Right lobe of liver (tissue), 6 donors: ENCODE data around the gene CEP63. TPM values are rescaled to one million over a fixed set of nuclear protein-coding genes. Genes with fewer than 3 reads are reported as not detected.

Source experiments
- ATAC-seq, 4 donors: fragments of 200-7000 bp; cut with Tn5 transposase; one replicate each; pipeline ENCODE4 v1.9.1; 2020; ENCODE audit warnings: mild to moderate bottlenecking in 4 of 4, moderate library complexity in 4 of 4
- DNase-seq, 3 donors: peaks; one replicate each; pipeline ENCODE4 v3.0.0-alpha.2; 2020
- H3K27ac ChIP-seq, 3 donors: fragments of 200-600 bp; one replicate each; pipeline ENCODE4 v1.8.0; 2022
- H3K27me3 ChIP-seq, 2 donors: fragments of 200-600 bp; one replicate each; pipeline ENCODE4 v1.8.0; 2022
- H3K36me3 ChIP-seq, 4 donors: fragments of 200-600 bp; sonication (generic) in 1 of 4; one replicate each; pipeline versions ENCODE4 v1.5.1 to v1.8.0; 2017 to 2022; ENCODE audit warnings: control low read depth in 1 of 4
- H3K4me1 ChIP-seq, 4 donors: fragments of 200-600 bp; sonication (generic) in 1 of 4; one replicate each; pipeline versions ENCODE4 v1.5.1 to v1.8.0; 2017 to 2022; ENCODE audit warnings: control low read depth in 1 of 4
- H3K4me3 ChIP-seq, 3 donors: fragments of 200-600 bp; one replicate each; pipeline ENCODE4 v1.8.0; 2022
- H3K9me3 ChIP-seq, 4 donors: fragments of 200-600 bp; sonication (generic) in 1 of 4; one replicate each; pipeline versions ENCODE4 v1.5.1 to v1.8.0; 2017 to 2022; ENCODE audit warnings: control low read depth in 1 of 4
- POLR2A ChIP-seq: fragments of 450-650 bp; IDR thresholded peaks from one replicate; pipeline ENCODE4 v1.6.1; 2017; ENCODE audit warnings: antibody characterized with exemption, mild to moderate bottlenecking
- WGBS: methylation state at CpG from one replicate; pipeline ENCODE4 v1.1.6; 2018; ENCODE audit warnings: low coverage, low lambda C conversion rate; ENCODE audit not compliant: insufficient coverage; ENCODE audit errors: missing lambda C conversion rate; 5-methylcytosine and 5-hydroxymethylcytosine counted together
- intact Hi-C, 2 donors: fragments of 100-400 bp; cut with DNase I; formaldehyde crosslinking; loops; one replicate each; pipeline versions ENCODE4 v1.11.2 to v1.14.1; 2022
- total RNA-seq, 6 experiments: library from RNA; depleted of rRNA in 2 of 6; stranded (reverse); fragments of >200 nt in 2 of 6; fragmentation: NEBNext Ultra II Directional in 3 of 6; extraction: Animal tissue kit (Norgen Biotek cat#: 25700) in 3 of 6; gene quantifications; one replicate each; pipeline versions ENCODE4 v1.1.0 to v1.2.4, GENCODE V29; 2016 to 2023
- TF ChIP-seq, protein P1 (sequence below), 4 donors: fragments of 200-600 bp in 3 of 4; fragments of 450-650 bp in 1 of 4; IDR thresholded peaks; one replicate each; pipeline versions ENCODE4 v1.5.1 to v1.8.0; 2016 to 2022; ENCODE audit warnings: antibody characterized with exemption in 4 of 4, mild to moderate bottlenecking in 2 of 4
- donor health status: DM: no; HTN: yes; CAD: no.
- donor health status: DM: no; HTN: no; CAD: no.
- donor health status: DM: no; HTN: no; CAD: no.
- donor health status: DM: no; HTN: yes; CAD: no.
- donor health status: DM: no; HTN: yes; CAD: no.

The CEP63 gene
- total RNA-seq, 6 experiments from 2014 or later, result 8.7 to 14.4 (median 9.1) TPM

- 0% methylated on average over 17 of the region's 17 CpGs for WGBS
- ATAC-seq (peak; percentile 2 to 4 (median 4)), DNase-seq (no peak)
- Histone ChIP-seq H3K9me3 (no peaks in the 10 kb centered on the region), H3K4me3 (peak overlapping the region; percentile 76 to 89 (median 77)), H3K4me1 (peaks cover 0 to 20% (median 5%) of the 10 kb centered on the region in 4 donors), H3K27me3 (no peaks in the 10 kb centered on the region), H3K27ac (peak overlapping the region; percentile 85 to 93 (median 89)), H3K36me3 (peaks cover 0 to 7% (median 2%) of the 10 kb centered on the region in 4 donors)
- intact Hi-C loops, result no loop called here
- TF ChIP-seq, protein P1, sequence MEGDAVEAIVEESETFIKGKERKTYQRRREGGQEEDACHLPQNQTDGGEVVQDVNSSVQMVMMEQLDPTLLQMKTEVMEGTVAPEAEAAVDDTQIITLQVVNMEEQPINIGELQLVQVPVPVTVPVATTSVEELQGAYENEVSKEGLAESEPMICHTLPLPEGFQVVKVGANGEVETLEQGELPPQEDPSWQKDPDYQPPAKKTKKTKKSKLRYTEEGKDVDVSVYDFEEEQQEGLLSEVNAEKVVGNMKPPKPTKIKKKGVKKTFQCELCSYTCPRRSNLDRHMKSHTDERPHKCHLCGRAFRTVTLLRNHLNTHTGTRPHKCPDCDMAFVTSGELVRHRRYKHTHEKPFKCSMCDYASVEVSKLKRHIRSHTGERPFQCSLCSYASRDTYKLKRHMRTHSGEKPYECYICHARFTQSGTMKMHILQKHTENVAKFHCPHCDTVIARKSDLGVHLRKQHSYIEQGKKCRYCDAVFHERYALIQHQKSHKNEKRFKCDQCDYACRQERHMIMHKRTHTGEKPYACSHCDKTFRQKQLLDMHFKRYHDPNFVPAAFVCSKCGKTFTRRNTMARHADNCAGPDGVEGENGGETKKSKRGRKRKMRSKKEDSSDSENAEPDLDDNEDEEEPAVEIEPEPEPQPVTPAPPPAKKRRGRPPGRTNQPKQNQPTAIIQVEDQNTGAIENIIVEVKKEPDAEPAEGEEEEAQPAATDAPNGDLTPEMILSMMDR (IDR thresholded peaks at IDR 0.05), result no peak
- no peak for TF ChIP-seq POLR2A
These were observed 752 bp downstream of the CEP63 start for GRCh38 chr3:134486577-134487041.

- intact Hi-C loops, result no loop called here
- Histone ChIP-seq H3K4me1 (peaks cover 0 to 20% (median 5%) of the 10 kb centered on the region in 4 donors), H3K27ac (peak overlapping the region in 1 of 3 donors; percentile 89), H3K27me3 (no peaks in the 10 kb centered on the region), H3K36me3 (no peaks in the 10 kb centered on the region), H3K9me3 (no peaks in the 10 kb centered on the region), H3K4me3 (peak overlapping the region in 2 of 3 donors; percentile 77 to 89)
- TF ChIP-seq, protein P1 (IDR thresholded peaks at IDR 0.05), result no peak
- ATAC-seq (no peak), DNase-seq (no peak)
- WGBS, result 47% methylated on average over 5 of the region's 5 CpGs
These were observed 1.5 kb downstream of the CEP63 start for GRCh38 chr3:134487406-134487805.

- TF ChIP-seq, protein P1 (IDR thresholded peaks at IDR 0.05), result no peak
- TF ChIP-seq POLR2A, result no peak
- Histone ChIP-seq H3K9me3 (no peaks in the 10 kb centered on the region), H3K27me3 (no peaks in the 10 kb centered on the region), H3K4me3 (no peak overlapping the region), H3K36me3 (no peaks in the 10 kb centered on the region), H3K27ac (no peak overlapping the region), H3K4me1 (no peaks in the 10 kb centered on the region)
- DNase-seq (no peak), ATAC-seq (no peak)
- intact Hi-C loops, result no loop called here
- WGBS, result 78% methylated on average over 5 of the region's 5 CpGs
These were observed 8.6 kb downstream of the CEP63 start for GRCh38 chr3:134494495-134494894.

- H3K36me3 ChIP-seq, result no peaks in the 10 kb centered on the region
- H3K4me3 ChIP-seq, result no peak overlapping the region
- ATAC-seq, result no peak
- intact Hi-C loops, result no loop called here
- no peak overlapping the region for H3K27ac ChIP-seq
- TF ChIP-seq, protein P1 (IDR thresholded peaks at IDR 0.05), result no peak
- no peak for TF ChIP-seq POLR2A
- H3K4me1 ChIP-seq, result no peaks in the 10 kb centered on the region
- no peaks in the 10 kb centered on the region for H3K27me3 ChIP-seq
- DNase-seq, result no peak
- no peaks in the 10 kb centered on the region for H3K9me3 ChIP-seq
These were observed 10.1 kb downstream of the CEP63 start for GRCh38 chr3:134495980-134496379.
